ENCODE measurements around the gene ENTPD6. TPM values are rescaled to one million over a fixed set of nuclear protein-coding genes. Genes with fewer than 3 reads are reported as not detected.

Gene ENTPD6
- total RNA-seq, 1 donor from 2014 or later = 44.4 TPM

DNA sequence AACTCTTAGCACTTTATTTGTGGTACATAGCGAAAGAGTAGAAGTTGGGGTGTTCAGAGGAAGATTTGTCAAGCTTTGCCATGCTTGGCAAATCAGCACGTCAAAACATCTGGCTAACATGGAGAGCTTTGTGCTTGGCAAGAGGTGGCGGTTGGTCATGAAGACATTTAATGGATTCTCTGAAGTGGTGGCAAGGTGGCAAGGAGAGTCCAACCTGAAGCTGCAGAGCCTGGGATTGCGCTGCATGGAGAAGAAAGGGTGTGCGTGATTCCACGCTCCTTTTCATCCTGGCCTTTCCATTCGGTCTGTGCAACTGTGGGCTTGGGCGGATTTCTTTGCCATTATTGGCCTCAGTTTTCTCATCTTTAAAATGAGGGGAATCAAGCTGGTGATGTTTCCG lies 55.5 kb downstream of the ENTPD6 start:
- Mint-ChIP-seq H3K4me3 (no peak overlapping the region), H3K36me3 (ENCODE audit: low read depth) (peaks cover 5% of the 10 kb centered on the region), H3K9me3 (no peaks in the 10 kb centered on the region), H3K27ac (no peak overlapping the region), H3K4me1 (peaks cover 25% of the 10 kb centered on the region), H3K27me3 (peaks cover 3% of the 10 kb centered on the region)
- ATAC-seq (ENCODE audit: low read depth) (no peak), DNase-seq (no peak)
- TF ChIP-seq, protein P1, sequence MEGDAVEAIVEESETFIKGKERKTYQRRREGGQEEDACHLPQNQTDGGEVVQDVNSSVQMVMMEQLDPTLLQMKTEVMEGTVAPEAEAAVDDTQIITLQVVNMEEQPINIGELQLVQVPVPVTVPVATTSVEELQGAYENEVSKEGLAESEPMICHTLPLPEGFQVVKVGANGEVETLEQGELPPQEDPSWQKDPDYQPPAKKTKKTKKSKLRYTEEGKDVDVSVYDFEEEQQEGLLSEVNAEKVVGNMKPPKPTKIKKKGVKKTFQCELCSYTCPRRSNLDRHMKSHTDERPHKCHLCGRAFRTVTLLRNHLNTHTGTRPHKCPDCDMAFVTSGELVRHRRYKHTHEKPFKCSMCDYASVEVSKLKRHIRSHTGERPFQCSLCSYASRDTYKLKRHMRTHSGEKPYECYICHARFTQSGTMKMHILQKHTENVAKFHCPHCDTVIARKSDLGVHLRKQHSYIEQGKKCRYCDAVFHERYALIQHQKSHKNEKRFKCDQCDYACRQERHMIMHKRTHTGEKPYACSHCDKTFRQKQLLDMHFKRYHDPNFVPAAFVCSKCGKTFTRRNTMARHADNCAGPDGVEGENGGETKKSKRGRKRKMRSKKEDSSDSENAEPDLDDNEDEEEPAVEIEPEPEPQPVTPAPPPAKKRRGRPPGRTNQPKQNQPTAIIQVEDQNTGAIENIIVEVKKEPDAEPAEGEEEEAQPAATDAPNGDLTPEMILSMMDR (IDR thresholded peaks at IDR 0.05) = no peak
- ChIA-PET POLR2A (no interaction called here), CTCF (no interaction called here)
- intact Hi-C loops (cut with micrococcal nuclease) = no loop called here

DNA sequence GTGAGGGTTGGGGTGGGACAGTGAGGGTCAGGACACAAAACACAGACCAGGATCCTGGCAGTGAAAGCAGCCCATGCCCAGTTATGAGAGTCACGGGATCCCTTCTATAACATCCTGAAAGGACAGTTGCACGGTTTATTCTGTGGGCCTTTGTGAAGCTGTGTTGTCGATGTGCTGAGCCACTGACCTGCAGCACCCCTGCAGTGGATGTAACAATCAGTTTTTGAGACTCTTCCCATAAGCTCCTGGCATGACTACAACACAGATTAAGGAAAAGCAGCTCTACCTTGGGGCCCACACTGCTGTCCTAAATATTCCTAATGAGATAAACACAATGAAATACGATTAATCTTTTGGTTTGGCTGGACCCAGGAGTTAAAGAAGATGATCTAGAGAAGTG lies 56.0 kb downstream of the ENTPD6 start:
- no peak for DNase-seq
- Mint-ChIP-seq H3K4me3 (no peak overlapping the region), H3K4me1 (peaks cover 20% of the 10 kb centered on the region), H3K36me3 (ENCODE audit: low read depth) (peaks cover 5% of the 10 kb centered on the region), H3K27ac (no peak overlapping the region), H3K9me3 (no peaks in the 10 kb centered on the region), H3K27me3 (peaks cover 2% of the 10 kb centered on the region)
- TF ChIP-seq, protein P1 (IDR thresholded peaks at IDR 0.05) = no peak
- ATAC-seq (ENCODE audit: low read depth) = no peak
- intact Hi-C loops (cut with micrococcal nuclease) = no loop called here
- ChIA-PET POLR2A (no interaction called here), CTCF (interaction anchor here (0.9 kb wide), 1 partner anchor 18 kb away, joined by 3 read pairs; no protein-coding TSS in a partner anchor)

DNA sequence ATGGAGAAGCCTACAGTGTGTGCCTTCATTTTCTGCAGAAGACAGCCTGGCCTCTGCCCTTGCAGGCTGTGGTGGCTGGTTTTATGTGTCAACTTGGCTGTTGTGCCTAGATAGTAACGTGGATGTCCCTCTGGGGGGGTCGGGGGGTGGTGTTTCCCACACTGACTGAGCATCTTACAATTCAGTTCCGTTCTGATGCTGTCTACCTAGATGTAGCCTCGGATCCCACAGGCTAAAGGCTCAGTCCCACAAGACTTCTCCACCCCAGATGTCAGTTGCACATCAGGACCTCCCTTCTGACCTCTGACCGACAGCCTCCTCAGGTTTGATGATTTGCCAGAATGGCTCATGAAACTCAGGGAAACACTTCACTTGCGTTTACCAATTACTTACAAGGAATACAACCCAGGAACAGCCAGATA lies 56.7 kb downstream of the ENTPD6 start:
- Mint-ChIP-seq H3K4me3 (no peak overlapping the region), H3K27ac (no peak overlapping the region), H3K27me3 (no peaks in the 10 kb centered on the region), H3K4me1 (peaks cover 13% of the 10 kb centered on the region), H3K9me3 (no peaks in the 10 kb centered on the region), H3K36me3 (ENCODE audit: low read depth) (peaks cover 5% of the 10 kb centered on the region)
- ATAC-seq (ENCODE audit: low read depth) (no peak), DNase-seq (no peak)
- POLR2A ChIA-PET = no interaction called here
- TF ChIP-seq, protein P1 (IDR thresholded peaks at IDR 0.05) = no peak
- CTCF ChIA-PET = interaction anchor here (0.9 kb wide), 1 partner anchor 18 kb away, joined by 3 read pairs; no protein-coding TSS in a partner anchor
- intact Hi-C loops (cut with micrococcal nuclease) = no loop called here

DNA sequence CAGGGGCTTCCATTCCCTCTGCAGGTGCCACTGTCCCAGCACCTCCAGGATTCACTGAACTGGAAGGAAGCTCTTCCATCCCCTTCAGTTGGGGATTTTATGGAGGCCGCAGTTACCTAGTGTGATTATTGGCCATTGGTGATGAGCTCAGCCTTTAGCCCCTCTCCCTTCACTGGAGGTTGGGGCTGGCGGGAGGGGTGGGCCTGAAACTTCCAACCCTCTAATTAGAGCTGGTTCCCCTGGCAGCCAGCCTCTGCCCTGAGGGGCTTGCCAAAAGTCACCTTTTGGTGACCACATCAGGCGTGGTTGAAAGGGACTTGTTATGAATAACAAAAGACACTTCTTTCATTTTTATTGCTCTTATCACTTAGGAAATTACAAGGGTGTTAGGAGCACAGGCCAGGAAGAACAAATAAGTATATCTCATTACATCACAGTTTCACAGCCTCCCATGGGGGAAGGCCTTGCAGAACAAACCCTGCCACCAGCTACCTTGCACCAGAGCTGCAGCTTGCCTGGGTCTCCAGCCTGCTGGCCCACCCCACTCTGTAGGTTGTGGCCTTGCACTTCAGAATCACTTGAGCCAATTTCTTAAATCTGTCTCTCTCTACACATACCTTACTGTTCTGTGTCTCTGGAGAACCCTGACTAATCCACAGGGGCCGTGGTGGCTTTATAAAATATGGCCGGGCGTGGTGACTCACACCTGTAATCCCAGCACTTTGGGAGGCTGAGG lies 57.3 kb downstream of the ENTPD6 start:
- CTCF ChIA-PET = no interaction called here
- intact Hi-C loops (cut with micrococcal nuclease) = no loop called here
- POLR2A ChIA-PET = no interaction called here
- ATAC-seq (ENCODE audit: low read depth) (no peak), DNase-seq (no peak)
- TF ChIP-seq, protein P1 (IDR thresholded peaks at IDR 0.05) = no peak
- H3K4me3 Mint-ChIP-seq = no peak overlapping the region
- no peaks in the 10 kb centered on the region for H3K27me3 Mint-ChIP-seq
- no peak overlapping the region for H3K27ac Mint-ChIP-seq
- H3K9me3 Mint-ChIP-seq = no peaks in the 10 kb centered on the region
- H3K36me3 Mint-ChIP-seq (ENCODE audit: low read depth) = peaks cover 5% of the 10 kb centered on the region
- peaks cover 12% of the 10 kb centered on the region for H3K4me1 Mint-ChIP-seq

DNA sequence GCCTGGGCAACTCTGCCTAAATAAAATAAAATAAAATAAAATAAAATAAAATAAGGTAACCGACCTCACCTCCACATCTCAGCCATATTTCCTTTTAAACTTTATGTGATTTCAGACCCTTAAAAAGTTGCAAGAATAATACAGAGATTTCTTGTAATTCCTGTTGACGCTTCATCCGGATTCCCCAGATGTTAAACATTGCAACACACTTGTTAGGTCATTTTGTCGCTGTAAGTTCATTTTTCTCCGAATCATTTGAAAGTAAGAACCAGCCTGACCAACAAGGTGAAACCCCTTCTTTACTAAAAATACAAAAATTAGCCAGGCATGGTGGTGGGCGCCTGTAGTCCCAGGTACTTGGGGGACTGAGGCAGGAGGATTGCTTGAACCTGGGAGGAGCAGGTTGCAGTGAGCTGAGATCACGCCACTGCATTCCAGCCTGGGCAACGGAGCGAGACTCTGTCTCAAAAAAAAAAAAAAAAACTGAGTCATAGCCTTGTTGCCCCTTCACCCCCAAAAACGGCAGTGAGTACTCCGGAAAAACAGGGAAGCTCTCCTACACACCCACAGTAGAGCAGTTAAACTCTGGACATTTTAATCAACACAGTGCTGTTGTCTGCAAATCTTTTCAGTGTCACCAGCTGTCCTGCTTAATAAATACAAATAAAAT lies 58.2 kb downstream of the ENTPD6 start:
- ChIA-PET POLR2A (no interaction called here), CTCF (no interaction called here)
- intact Hi-C loops (cut with micrococcal nuclease) = no loop called here
- DNase-seq (no peak), ATAC-seq (ENCODE audit: low read depth) (no peak)
- Mint-ChIP-seq H3K9me3 (no peaks in the 10 kb centered on the region), H3K4me3 (no peak overlapping the region), H3K27me3 (no peaks in the 10 kb centered on the region), H3K36me3 (ENCODE audit: low read depth) (peaks cover 4% of the 10 kb centered on the region), H3K27ac (no peak overlapping the region), H3K4me1 (peaks cover 10% of the 10 kb centered on the region)
- TF ChIP-seq, protein P1 (IDR thresholded peaks at IDR 0.05) = no peak

Data from activated B cell treated with CpG ODN at 0.5 μM for 24 hours (primary cell).